ENCODE measurements around the gene TCEA2. TPM values are rescaled to one million over a fixed set of nuclear protein-coding genes. Genes with fewer than 3 reads are reported as not detected.

Gene TCEA2
- total and polyA plus RNA-seq, 9 of the 15 experiments (the other 6 are each of a cell fraction or from before 2014, with no cell fraction given) = 1.4 to 28.7 (median 5.4) TPM

DNA sequence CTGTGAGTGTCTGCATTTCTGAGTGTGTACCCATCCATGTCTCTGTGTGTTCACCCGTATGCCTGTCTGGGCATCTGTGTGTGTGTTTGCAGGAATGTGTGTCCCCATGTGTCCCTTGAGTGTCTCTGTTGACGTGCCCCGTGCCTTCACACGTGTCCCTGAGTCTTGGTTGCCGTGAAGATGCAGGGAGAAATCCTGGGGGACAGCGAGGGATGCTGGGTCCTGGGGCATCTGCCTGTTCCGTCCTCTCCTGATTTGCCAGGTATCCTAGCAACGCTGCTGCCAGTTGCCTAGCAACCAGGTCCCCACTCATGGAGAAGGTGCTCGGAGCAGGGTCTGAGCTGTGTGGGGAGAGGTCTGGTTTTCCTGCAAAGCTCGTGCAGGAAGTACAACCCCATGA is 27.2 kb downstream of the TCEA2 start (continued):
- TF ChIP-seq, protein P1, sequence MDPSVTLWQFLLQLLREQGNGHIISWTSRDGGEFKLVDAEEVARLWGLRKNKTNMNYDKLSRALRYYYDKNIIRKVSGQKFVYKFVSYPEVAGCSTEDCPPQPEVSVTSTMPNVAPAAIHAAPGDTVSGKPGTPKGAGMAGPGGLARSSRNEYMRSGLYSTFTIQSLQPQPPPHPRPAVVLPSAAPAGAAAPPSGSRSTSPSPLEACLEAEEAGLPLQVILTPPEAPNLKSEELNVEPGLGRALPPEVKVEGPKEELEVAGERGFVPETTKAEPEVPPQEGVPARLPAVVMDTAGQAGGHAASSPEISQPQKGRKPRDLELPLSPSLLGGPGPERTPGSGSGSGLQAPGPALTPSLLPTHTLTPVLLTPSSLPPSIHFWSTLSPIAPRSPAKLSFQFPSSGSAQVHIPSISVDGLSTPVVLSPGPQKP (CRISPR knock-in tag; IDR thresholded peaks at IDR 0.05) = no peak
- no peak for TF ChIP-seq ARHGAP35 (IDR thresholded peaks at IDR 0.05; ENCODE audit: partially characterized antibody)
- TF ChIP-seq, protein P2, sequence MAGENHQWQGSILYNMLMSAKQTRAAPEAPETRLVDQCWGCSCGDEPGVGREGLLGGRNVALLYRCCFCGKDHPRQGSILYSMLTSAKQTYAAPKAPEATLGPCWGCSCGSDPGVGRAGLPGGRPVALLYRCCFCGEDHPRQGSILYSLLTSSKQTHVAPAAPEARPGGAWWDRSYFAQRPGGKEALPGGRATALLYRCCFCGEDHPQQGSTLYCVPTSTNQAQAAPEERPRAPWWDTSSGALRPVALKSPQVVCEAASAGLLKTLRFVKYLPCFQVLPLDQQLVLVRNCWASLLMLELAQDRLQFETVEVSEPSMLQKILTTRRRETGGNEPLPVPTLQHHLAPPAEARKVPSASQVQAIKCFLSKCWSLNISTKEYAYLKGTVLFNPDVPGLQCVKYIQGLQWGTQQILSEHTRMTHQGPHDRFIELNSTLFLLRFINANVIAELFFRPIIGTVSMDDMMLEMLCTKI (IDR thresholded peaks at IDR 0.05; ENCODE audit: partially characterized antibody) = no peak
- TF ChIP-seq STAT5B (CRISPR knock-in tag; IDR thresholded peaks at IDR 0.05) = no peak
- TF ChIP-seq MAFF (IDR thresholded peaks at IDR 0.05; ENCODE audit: low read length) = no peak
- no peak for TF ChIP-seq LARP7 (IDR thresholded peaks at IDR 0.05)
- no peak for TF ChIP-seq HMG20B (CRISPR knock-in tag; IDR thresholded peaks at IDR 0.05)
- TF ChIP-seq CSDE1 (IDR thresholded peaks at IDR 0.05) = peak in 1 of 2 experiments; percentile 92; a peak in 2 of 4 replicates
- TF ChIP-seq SETDB1 (IDR thresholded peaks at IDR 0.05; ENCODE audit: low read length) = no peak
- TF ChIP-seq, protein P3, sequence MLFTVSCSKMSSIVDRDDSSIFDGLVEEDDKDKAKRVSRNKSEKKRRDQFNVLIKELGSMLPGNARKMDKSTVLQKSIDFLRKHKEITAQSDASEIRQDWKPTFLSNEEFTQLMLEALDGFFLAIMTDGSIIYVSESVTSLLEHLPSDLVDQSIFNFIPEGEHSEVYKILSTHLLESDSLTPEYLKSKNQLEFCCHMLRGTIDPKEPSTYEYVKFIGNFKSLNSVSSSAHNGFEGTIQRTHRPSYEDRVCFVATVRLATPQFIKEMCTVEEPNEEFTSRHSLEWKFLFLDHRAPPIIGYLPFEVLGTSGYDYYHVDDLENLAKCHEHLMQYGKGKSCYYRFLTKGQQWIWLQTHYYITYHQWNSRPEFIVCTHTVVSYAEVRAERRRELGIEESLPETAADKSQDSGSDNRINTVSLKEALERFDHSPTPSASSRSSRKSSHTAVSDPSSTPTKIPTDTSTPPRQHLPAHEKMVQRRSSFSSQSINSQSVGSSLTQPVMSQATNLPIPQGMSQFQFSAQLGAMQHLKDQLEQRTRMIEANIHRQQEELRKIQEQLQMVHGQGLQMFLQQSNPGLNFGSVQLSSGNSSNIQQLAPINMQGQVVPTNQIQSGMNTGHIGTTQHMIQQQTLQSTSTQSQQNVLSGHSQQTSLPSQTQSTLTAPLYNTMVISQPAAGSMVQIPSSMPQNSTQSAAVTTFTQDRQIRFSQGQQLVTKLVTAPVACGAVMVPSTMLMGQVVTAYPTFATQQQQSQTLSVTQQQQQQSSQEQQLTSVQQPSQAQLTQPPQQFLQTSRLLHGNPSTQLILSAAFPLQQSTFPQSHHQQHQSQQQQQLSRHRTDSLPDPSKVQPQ (CRISPR knock-in tag; IDR thresholded peaks at IDR 0.05; ENCODE audit: borderline replicate concordance) = no peak
- no peak for TF ChIP-seq ASH1L (IDR thresholded peaks at IDR 0.05; ENCODE audit: borderline replicate concordance, low read depth, partially characterized antibody)
- 0 out of 2 replicates have a peak, but pooled peaks have one; percentile 44 for TF ChIP-seq HDAC2 (IDR thresholded peaks at IDR 0.05)
- TF ChIP-seq ELF2 (CRISPR knock-in tag; IDR thresholded peaks at IDR 0.05) = no peak
- TF ChIP-seq ZNF347 (CRISPR knock-in tag; IDR thresholded peaks at IDR 0.05; ENCODE audit: low read depth) = no peak
- no peak for TF ChIP-seq FUS (optimal IDR thresholded peaks at IDR 0.05; ENCODE audit: low read depth, low read length)
- TF ChIP-seq SRSF9 (IDR thresholded peaks at IDR 0.05; ENCODE audit: borderline replicate concordance, low read depth, low read length) = no peak
- TF ChIP-seq SMARCC2 (IDR thresholded peaks at IDR 0.05; ENCODE audit: low read depth) = no peak
- TF ChIP-seq POLR2B (IDR thresholded peaks at IDR 0.05; ENCODE audit: low read depth, partially characterized antibody) = no peak
- TF ChIP-seq MYNN (IDR thresholded peaks at IDR 0.05) = peak; percentile 96
- no peak for TF ChIP-seq MYNN (CRISPR knock-in tag; IDR thresholded peaks at IDR 0.05)
- no peak for TF ChIP-seq NRF1 (conservative IDR thresholded peaks at IDR 0.05 in 1 of 2, IDR thresholded peaks at IDR 0.05 in 1 of 2)
- TF ChIP-seq FOXK2 (conservative IDR thresholded peaks at IDR 0.05 in 1 of 2, IDR thresholded peaks at IDR 0.05 in 1 of 2; ENCODE audit: low read depth in 2 of 2) = no peak
- TF ChIP-seq KLF16 (IDR thresholded peaks at IDR 0.05) = no peak
- TF ChIP-seq, protein P4, sequence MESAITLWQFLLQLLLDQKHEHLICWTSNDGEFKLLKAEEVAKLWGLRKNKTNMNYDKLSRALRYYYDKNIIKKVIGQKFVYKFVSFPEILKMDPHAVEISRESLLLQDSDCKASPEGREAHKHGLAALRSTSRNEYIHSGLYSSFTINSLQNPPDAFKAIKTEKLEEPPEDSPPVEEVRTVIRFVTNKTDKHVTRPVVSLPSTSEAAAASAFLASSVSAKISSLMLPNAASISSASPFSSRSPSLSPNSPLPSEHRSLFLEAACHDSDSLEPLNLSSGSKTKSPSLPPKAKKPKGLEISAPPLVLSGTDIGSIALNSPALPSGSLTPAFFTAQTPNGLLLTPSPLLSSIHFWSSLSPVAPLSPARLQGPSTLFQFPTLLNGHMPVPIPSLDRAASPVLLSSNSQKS (CRISPR knock-in tag; IDR thresholded peaks at IDR 0.05) = no peak
- TF ChIP-seq RCOR1 (IDR thresholded peaks at IDR 0.05; ENCODE audit: borderline replicate concordance in 1 of 2, low read depth in 2 of 2, low read length in 2 of 2) = peak in 1 of 2 experiments; percentile 87; a peak in 2 of 4 replicates
- no peak for TF ChIP-seq ZNF324 (CRISPR knock-in tag; IDR thresholded peaks at IDR 0.05)
